Epithelial cell of prostate (primary cell): ENCODE measurements around the gene PPIL3.

Source experiments
- DNase-seq: peaks from one replicate; pipeline ENCODE4 v3.0.0-alpha.2; 2011; ENCODE audit warnings: low read depth, low spot score
- H3K27ac ChIP-seq: fragments of 450-650 bp; 2 replicates; pipeline ENCODE4 v1.5.1; 2017; ENCODE audit warnings: mild to moderate bottlenecking

PPIL3 gene

DNA sequence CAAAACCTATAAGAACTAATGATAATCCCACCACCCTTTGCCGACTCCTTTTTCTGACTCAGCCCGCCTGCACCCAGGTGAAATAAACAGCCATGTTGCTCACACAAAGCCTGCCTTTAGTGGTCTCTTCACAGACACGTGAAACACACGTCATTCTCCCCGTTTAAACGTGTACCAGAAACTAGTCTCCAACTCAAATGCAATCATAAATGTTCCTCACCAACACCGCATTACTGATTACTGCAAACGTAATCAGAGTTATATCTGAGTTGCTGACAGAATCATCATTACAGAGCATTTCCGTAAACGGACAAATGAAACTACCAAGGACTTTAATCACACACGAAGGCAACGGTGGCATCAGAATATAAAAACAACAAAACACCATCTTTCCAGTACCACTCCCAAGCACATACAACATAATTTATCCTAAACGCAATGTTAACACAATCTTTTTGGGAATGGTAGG, 26.3 kb downstream of the PPIL3 start:
- peak; percentile 50 for DNase-seq
- peak overlapping the region; percentile 89 for H3K27ac ChIP-seq

DNA sequence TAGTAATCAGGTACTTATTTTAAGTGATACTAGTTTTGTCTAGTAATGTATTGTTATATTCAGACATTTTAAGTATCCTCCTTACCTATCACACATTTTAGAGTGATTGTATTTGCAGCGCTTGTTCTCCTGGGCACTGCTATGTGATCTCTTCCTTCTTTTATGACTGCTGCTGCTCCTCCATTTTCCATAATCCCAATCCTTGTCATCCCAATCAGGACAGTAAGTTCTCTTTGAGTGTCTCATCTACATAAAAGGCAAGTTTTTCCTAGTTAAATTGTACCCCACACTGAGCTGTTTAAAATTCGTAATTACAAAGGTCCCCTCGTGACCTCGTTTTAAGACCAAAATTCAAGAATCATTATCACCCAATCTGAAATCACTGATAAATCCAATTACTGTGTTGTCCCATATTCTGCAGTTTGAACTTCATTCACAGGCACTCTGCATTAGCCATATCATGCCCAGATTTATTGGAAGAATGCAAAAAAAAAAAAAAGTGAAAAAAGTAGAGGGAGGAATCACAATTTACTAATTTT, 27.2 kb downstream of the PPIL3 start:
- DNase-seq, result no peak
- peak overlapping the region; percentile 89 for H3K27ac ChIP-seq

- DNase-seq, result no peak
- peak overlapping the region; percentile 89 for H3K27ac ChIP-seq
These were observed 28.6 kb downstream of the PPIL3 start for GRCh38 chr2:200860092-200860795.

DNA sequence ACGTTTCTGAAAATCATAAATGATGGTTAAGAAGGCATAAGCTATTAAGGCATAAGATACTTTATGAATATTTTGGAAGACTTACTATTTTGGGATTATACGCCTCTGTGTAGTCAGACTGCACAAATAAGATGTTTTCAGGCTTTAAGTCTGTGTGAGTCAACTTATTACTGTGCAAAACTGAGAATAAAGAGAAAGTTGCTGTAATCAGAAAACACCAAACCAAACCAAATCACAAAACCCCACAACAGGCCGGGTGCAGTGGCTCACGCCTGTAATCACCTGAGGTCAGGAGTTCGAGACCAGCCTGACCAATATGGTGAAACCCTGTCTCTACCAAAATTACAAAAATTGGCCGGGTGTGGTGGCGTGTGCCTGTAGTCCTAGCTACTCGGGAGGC, 32.1 kb downstream of the PPIL3 start:
- no peak overlapping the region for H3K27ac ChIP-seq
- no peak for DNase-seq

DNA sequence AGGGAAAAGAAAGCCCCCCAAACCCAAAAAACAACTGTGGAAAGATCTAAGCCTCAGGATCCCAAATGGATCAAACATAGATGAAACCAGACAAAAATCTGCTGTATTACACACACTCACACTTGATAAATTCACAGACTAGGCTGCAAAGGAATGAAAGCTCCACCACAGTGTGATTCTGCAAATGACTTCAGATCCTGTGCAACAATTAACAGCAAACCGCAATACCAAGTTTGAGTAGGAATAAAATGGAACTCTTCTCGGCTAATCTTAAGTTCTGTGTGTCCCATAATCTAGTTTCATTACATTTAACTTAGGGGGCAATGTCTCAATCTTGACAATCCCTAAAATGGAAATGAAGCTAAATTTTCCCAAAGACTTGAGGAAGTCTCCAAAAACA, 36.3 kb downstream of the PPIL3 start:
- no peak for DNase-seq
- no peak overlapping the region for H3K27ac ChIP-seq

- H3K27ac ChIP-seq, result no peak overlapping the region
- no peak for DNase-seq
These were observed 37.3 kb downstream of the PPIL3 start for GRCh38 chr2:200851398-200852248.

GRCh38 chr2:200850512-200851256, 38.2 kb downstream of the PPIL3 start:
- no peak overlapping the region for H3K27ac ChIP-seq
- no peak for DNase-seq

- no peak overlapping the region for H3K27ac ChIP-seq
- DNase-seq, result no peak
These were observed 40.9 kb downstream of the PPIL3 start for GRCh38 chr2:200847939-200848338.

- no peak overlapping the region for H3K27ac ChIP-seq
- DNase-seq, result no peak
These were observed 41.6 kb downstream of the PPIL3 start for GRCh38 chr2:200847269-200847668.

- peak; percentile 46 for DNase-seq
- H3K27ac ChIP-seq, result peak overlapping the region; percentile 14
These were observed 43.1 kb downstream of the PPIL3 start for GRCh38 chr2:200845669-200846325.

GRCh38 chr2:200845194-200845593, 43.7 kb downstream of the PPIL3 start:
- H3K27ac ChIP-seq, result no peak overlapping the region
- no peak for DNase-seq

GRCh38 chr2:200843993-200844948, 44.6 kb downstream of the PPIL3 start:
- H3K27ac ChIP-seq, result no peak overlapping the region
- DNase-seq, result no peak

DNA sequence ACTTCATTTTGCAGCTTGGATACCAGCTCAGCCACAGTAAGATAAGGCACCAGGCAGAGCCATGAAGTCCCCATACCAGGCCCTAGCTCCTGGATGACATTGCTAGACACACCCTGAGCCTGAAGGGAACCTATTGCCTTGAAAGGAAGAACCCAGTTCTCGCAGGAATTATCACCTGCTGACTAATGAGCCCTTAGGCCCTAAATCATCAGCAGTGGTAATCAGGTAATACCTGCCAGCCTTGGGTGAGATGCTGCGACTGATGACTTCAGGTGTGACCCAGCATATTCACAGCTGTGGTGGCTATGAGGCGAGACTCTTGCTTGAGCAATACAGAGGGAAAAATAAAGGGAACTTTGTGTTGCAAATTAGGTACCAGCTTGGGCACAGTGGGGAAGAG, 49.4 kb downstream of the PPIL3 start:
- H3K27ac ChIP-seq, result peak overlapping the region; percentile 55
- DNase-seq, result peak; percentile 68

DNA sequence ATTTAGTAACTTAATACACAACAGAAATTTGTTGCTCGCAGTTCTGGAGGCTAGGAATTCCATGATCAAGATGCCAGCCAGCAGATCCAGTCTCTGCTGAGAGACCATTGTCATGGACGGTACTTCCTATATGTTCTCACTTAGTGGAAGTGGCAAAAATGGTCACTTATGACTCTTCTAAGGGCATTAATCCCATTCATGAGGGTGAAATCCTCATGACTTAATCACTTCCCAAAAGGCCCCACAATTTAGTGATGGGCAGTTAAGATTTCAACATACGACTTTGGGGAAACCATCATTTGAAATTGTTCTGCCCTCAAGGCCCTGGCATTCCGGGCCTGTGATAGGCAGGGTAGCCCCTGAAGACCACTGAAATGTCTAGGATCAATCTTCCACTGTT, 54.2 kb downstream of the PPIL3 start:
- H3K27ac ChIP-seq, result no peak overlapping the region
- no peak for DNase-seq

DNA sequence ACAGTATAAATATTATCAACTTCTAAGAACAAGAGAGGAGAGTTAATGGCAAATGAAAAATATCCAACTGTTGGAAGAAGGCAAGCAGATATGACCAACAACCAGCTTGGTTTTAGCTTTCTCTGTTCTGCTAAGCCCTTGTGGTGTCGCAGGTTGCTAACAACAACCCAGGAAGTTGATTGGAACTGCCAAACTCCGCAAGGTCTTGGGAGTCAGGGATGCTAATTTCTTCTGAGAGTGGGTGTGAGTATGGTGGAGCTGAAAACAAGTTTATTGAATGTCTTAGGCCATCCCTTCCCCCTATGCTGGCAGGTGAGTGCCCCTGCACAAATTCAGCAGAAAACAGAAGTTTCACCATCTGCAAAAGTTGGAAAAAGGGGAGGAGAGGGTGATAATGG, 59.6 kb downstream of the PPIL3 start:
- no peak overlapping the region for H3K27ac ChIP-seq
- no peak for DNase-seq

GRCh38 chr2:200828572-200829257, 60.2 kb downstream of the PPIL3 start:
- no peak overlapping the region for H3K27ac ChIP-seq
- no peak for DNase-seq

- H3K27ac ChIP-seq, result no peak overlapping the region
- no peak for DNase-seq
These were observed 60.8 kb downstream of the PPIL3 start for GRCh38 chr2:200828104-200828503.

DNA sequence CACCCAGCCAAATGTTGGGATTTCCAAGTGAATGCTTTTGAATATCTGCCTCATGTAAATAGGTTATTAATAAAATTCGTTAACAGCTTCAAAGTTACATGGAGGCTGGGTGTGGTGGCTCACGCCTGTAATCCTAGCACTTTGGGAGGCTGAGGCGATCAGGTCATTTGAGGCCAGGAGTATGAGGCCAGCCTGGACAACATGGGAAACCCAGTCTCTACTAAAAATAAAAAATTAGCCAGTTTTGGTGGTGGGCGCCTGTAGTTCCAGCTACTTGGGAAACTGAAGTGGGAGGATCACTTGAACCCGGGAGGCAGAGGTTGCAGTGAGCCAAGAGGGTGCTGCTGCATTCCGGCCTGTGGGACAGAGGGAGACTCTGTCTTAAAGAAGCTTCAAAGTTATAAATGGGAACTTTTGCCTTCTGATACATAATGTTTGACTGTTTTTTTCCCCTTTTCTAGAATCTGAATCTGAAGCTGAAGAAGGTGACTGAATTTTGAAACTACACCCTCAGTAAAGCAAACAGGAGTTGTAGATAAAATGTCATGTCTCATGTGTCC, 67.1 kb downstream of the PPIL3 start:
- no peak overlapping the region for H3K27ac ChIP-seq
- no peak for DNase-seq
